ENCODE measurements around the gene TRIO.

- TF ChIP-seq RARB (CRISPR knock-in tag; IDR thresholded peaks at IDR 0.05) (no peak), PATZ1 (CRISPR knock-in tag; IDR thresholded peaks at IDR 0.05; ENCODE audit: borderline replicate concordance) (no peak), ZNF70 (CRISPR knock-in tag; IDR thresholded peaks at IDR 0.05) (no peak), ZNF8 (CRISPR knock-in tag; IDR thresholded peaks at IDR 0.05) (no peak), PPARA (CRISPR knock-in tag; IDR thresholded peaks at IDR 0.05; ENCODE audit: borderline replicate concordance) (no peak), ISL1 (CRISPR knock-in tag; IDR thresholded peaks at IDR 0.05) (no peak), CREB5 (CRISPR knock-in tag; IDR thresholded peaks at IDR 0.05; ENCODE audit: low read depth) (no peak), CSDC2 (CRISPR knock-in tag; IDR thresholded peaks at IDR 0.05) (no peak), OSR1 (CRISPR knock-in tag; IDR thresholded peaks at IDR 0.05) (no peak), ZFP3 (CRISPR knock-in tag; IDR thresholded peaks at IDR 0.05) (no peak), BACH2 (CRISPR knock-in tag; IDR thresholded peaks at IDR 0.05; ENCODE audit: borderline replicate concordance) (no peak), ARNTL (CRISPR knock-in tag; IDR thresholded peaks at IDR 0.05; ENCODE audit: borderline replicate concordance, low read depth) (no peak), ZFP30 (CRISPR knock-in tag; IDR thresholded peaks at IDR 0.05) (no peak)
Measured at GRCh38 chr5:14109041-14109747, 33.9 kb upstream of the TRIO start.
